Skin epidermis (tissue), 12 donors: ENCODE results near the gene NPAS3.

ENCODE experiments used
- H3K27ac ChIP-seq, 21 experiments: fragments of 200-600 bp; sonication (generic) in 11 of 21; one replicate each; pipeline ENCODE4 v1.5.0; 2020; ENCODE audit warnings: mild to moderate bottlenecking in 3 of 21, inconsistent platforms in 2 of 21, moderate library complexity in 2 of 21
- H3K4me3 ChIP-seq, 7 experiments: fragments of 200-600 bp; sonication (generic) in 2 of 7; one replicate each; pipeline ENCODE4 v1.5.0; 2020; ENCODE audit warnings: inconsistent platforms in 2 of 7, mild to moderate bottlenecking in 2 of 7, moderate library complexity in 1 of 7

Gene NPAS3

DNA sequence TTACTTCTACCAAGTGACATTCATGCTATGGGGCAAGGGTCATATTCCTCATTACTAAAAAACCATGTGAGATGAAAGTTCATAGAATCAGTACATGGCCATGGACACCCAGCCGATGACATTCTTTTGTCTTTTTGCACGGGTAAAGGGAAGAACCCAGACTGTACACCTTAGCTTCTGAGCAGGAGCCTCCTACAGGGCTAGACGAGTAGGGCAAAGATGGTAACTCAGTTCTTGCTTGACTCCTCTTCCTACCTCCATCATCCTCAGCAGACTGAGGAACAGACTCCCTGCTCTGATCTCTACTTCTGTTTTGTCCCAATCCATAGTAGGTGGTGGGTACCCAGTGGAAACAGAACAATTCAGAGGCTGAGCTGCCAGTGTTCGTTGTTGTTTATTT is 281.3 kb downstream of the NPAS3 start:
- Histone ChIP-seq H3K4me3 (no peak overlapping the region), H3K27ac (no peak overlapping the region)

DNA sequence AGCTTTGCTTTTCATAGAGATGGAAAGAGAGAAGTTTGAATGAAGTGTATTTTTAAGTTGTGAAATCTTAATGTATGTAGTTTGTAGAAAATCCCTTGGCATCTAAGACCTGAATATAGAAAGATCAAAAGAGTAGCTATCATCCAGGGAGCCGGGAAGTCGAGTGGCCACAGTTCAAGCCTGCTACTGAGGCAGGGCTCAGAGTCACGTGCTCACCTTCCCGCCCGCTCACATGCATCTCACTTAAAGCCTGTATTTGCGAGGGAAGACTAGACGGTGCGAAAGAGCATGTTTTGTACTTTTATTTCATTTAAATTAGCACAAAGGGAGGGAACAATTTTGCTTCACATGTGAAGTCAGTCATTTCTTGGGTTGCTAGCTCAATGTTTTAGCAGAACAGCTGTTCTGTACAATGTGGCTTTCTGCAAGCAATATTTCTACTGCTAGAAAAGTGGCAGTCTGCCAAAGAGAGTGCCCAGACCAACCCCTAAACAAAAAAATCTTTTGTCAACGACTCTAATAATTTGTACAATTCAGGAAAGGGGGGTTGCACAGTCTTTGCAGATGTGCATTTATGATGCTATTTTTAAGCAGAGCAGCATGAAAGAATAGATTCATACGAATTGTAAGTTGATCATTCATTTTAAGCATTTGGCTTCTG is 290.7 kb downstream of the NPAS3 start:
- Histone ChIP-seq H3K4me3 (no peak overlapping the region), H3K27ac (no peak overlapping the region)

DNA sequence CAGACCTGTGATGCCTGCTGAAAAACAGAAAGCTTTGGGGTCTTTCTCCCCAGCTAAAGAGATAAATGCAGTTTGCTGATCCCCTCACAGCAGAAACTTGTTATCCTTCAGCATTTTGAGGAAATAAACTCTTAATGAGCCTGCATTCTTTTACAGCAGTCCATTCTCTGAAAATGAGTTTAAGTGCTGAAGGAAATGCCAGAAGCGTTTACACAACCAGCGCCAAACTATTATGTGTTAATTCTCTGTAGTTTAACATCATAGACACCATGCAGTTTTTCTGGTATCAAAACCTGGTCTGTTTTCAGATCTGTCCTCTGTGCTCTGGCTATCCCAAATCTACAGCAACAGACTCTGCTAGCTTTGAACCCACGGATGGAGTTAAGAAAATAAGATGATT is 291.3 kb downstream of the NPAS3 start:
- Histone ChIP-seq H3K4me3 (no peak overlapping the region), H3K27ac (no peak overlapping the region)

GRCh38 chr14:33232031-33232430 is 293.4 kb downstream of the NPAS3 start:
- Histone ChIP-seq H3K4me3 (no peak overlapping the region), H3K27ac (no peak overlapping the region)

DNA sequence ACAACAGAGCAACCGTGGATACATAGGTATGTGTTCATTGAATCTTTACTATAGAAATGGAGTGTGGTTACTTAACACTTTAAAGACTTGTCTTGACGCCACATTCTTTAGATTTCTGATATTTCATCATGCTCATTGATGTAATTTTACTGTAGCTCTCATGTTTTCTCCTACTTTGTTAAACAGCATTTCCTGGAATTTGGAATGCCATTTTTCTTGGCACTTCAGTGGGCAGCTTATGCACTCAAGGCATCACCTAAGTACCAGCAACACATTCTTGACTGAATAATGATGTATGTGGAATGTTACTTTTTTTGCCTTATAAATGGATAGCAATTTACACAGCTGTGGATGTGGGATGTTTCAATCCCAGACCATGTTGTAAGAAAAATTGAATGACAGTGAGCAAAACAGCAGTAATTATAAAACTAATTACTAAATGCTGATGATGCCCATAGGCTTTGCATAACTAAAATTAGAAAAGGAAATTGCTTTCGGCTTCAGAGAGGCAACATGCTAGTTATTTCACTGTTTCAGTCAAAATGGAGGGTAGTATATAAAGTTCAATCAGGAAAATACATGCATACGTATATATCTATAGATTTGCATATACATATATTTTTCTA is 298.5 kb downstream of the NPAS3 start:
- H3K27ac ChIP-seq: no peak overlapping the region
- no peak overlapping the region for H3K4me3 ChIP-seq

DNA sequence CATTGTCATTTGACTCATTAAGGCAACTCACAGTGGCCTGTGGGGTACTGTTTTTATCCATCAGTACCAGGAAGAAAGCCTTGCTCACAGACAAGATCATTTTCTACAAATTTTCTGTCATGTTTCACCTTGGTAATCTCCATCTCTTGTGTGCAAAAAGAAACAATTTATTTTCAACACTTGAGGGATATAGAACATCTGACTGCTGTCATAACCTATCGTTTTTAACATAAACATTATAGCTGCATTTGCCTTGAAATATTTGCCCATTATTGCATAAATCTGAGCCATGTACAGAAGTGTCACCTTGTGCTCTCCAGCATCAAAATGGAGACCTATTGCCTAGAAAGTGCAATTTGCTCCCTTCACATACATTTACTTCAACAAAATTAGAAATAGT is 300.8 kb downstream of the NPAS3 start:
- no peak overlapping the region for H3K4me3 ChIP-seq
- H3K27ac ChIP-seq: no peak overlapping the region

DNA sequence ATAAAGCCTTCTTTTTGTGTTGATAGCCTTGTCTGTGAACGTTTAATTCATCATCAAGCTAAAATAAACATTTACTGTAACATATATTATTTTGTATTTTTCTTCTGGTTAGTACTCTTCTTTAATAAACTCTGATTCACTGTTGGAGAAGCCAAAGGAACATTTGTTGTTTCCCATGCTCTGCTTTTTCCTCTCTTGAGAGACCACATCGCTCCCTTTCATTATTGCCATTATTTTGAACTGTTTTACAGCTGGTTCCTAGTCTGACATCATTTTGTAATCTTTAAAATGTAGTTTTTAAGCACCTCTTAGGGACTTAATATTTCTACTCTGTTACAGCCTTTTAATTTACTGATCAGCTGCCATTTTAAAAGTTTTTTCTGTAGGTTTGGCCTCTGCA is 301.8 kb downstream of the NPAS3 start:
- Histone ChIP-seq H3K27ac (no peak overlapping the region), H3K4me3 (no peak overlapping the region)

GRCh38 chr14:33241331-33241730 is 302.7 kb downstream of the NPAS3 start:
- no peak overlapping the region for H3K27ac ChIP-seq
- H3K4me3 ChIP-seq: no peak overlapping the region

- no peak overlapping the region for H3K27ac ChIP-seq
- H3K4me3 ChIP-seq: no peak overlapping the region
Observed at GRCh38 chr14:33249233-33249820, 310.6 kb downstream of the NPAS3 start.

DNA sequence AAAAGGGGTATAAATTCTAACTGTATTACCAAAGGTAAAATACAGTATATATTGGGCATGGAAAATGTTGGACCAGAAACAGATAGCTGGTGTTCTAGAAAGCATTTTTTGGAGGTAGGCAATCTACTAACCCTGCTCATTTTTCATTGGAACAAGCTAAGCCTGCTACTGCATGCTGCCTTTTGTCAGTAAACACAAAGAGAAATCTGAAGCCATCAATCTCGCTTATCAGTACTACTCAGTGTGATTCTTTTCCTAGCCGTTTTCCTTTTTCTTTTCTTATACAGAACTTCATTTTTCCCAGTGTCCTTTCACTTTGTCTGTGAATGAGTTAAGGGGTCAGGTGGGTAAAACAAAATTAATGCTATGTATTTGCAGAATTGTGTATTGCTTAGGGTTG is 312.3 kb downstream of the NPAS3 start:
- Histone ChIP-seq H3K27ac (no peak overlapping the region), H3K4me3 (no peak overlapping the region)

- Histone ChIP-seq H3K27ac (no peak overlapping the region), H3K4me3 (no peak overlapping the region)
Observed at GRCh38 chr14:33254342-33254741, 315.7 kb downstream of the NPAS3 start.

DNA sequence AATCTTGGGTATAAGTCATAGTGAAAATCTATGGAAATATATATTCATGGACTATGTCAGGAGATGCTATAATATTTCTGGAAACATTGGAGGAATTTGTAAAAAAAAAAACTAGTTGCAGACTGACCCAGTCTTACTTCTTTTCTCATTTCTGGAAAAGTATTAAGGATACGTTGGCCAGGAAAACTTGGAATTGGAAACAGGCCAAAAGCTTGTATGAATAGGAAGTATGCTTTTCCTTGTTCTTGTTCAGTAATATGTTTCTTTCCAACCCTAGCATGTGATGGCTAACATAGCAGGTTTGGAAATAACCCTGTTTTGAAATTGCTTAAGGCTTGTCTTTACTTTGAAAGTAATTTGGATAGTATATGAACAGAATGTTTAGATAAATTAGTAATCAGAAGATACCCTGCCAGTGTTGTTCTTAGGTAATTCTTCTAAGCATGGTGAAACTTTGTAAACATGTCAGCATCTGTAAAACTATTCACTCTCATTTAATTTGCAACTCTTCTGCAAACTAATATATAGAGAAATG is 316.2 kb downstream of the NPAS3 start:
- no peak overlapping the region for H3K27ac ChIP-seq
- no peak overlapping the region for H3K4me3 ChIP-seq

DNA sequence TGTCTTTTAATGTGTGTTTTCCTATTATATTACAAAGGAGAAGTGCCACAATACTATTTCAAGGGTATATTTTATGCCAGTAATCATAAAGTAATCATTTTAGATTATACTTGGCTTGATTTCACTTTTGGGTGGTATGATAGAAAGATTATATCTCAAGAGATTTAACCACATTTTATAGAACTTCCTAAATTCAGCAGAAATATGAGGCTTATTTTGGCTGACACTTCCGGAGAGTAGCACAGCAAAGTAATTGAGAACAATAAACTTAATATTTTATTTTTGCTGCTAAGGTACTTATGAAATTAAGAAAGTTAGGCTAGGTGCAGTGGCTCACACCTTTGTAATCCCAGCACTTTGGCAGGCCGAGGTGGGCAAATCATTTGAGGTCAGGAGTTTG is 319.1 kb downstream of the NPAS3 start:
- Histone ChIP-seq H3K27ac (no peak overlapping the region), H3K4me3 (no peak overlapping the region)

GRCh38 chr14:33259764-33260163 is 321.1 kb downstream of the NPAS3 start:
- Histone ChIP-seq H3K4me3 (no peak overlapping the region), H3K27ac (no peak overlapping the region)

DNA sequence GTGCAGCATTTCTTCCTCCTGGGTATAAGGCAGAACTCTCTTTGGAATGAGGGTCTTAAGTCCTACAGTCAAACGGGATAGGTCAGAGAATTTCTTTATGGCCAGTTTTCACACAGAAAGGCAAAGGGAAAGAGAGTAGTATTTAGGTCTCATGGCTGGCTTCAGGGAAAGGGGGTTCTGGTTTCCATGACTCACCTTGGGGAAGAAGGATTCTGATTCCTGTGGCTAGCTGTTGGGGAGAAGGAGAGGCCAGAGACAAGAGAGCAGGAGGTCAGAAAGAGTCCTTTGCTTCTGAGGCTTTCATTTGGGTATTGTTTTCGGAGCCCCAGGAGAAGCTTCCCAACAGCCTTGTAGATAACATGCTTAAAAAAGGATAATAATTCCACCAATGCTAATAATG is 332.5 kb downstream of the NPAS3 start:
- H3K4me3 ChIP-seq: no peak overlapping the region

GRCh38 chr14:33271891-33272290 is 333.2 kb downstream of the NPAS3 start:
- Histone ChIP-seq H3K4me3 (no peak overlapping the region), H3K27ac (no peak overlapping the region)

More for the DNA sequence above, 332.5 kb downstream of the NPAS3 start:
- no peak overlapping the region for H3K27ac ChIP-seq

- no peak overlapping the region for H3K4me3 ChIP-seq
- H3K27ac ChIP-seq: no peak overlapping the region
Observed at GRCh38 chr14:33273978-33274377, 335.3 kb downstream of the NPAS3 start.

- no peak overlapping the region for H3K4me3 ChIP-seq
- H3K27ac ChIP-seq: no peak overlapping the region
Observed at GRCh38 chr14:33275879-33276278, 337.2 kb downstream of the NPAS3 start.

- H3K27ac ChIP-seq: no peak overlapping the region
- no peak overlapping the region for H3K4me3 ChIP-seq
Observed at GRCh38 chr14:33279865-33280264, 341.2 kb downstream of the NPAS3 start.

DNA sequence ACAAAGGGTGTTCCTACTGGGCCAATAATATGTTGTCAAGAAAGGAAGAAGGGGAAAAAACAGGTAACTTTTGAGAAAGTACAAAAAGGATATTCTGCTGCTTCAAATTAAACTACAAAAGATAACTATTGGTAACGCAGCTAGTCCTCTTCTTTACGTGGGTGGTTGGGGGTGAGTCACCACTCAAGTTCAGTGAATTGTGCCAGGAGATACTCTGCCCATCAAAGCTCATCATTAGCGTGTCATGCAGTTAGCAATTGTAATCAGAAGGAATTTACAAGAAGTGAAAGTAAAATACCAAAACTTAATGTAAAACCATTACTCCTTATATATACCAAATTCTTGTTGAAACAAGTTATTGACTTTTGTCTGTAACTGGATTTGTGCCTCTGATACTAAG is 342.0 kb downstream of the NPAS3 start:
- Histone ChIP-seq H3K27ac (no peak overlapping the region), H3K4me3 (no peak overlapping the region)
